Measurements from ENCODE around the gene POMP.

DNA sequence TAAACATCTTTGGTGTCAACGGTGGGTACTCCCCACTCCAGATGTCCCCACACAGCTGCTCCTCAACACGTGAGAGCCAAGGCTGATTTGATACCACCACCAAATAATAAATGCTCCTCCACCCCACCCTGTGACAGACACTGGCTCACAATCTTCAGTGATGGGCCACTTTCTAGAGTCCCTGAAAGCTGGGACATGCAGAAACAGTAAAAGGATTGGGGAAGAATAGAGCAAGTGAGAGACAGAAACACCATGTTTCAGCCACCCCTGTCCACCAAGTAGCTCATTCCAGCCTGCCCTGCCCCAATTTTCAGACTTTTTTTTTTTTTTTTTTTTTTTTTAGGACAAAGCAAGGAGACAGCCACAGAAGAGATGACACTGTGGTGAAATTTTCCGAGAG lies 58.2 kb downstream of the POMP start:
- TF ChIP-seq POLR2A (IDR thresholded peaks at IDR 0.05; ENCODE audit: low read depth, low read length) (no peak), CEBPB (IDR thresholded peaks at IDR 0.05; ENCODE audit: low read depth, low read length) (no peak), MAZ (IDR thresholded peaks at IDR 0.05; ENCODE audit: borderline replicate concordance, low read depth, low read length) (no peak)
- TF ChIP-seq, protein P1, sequence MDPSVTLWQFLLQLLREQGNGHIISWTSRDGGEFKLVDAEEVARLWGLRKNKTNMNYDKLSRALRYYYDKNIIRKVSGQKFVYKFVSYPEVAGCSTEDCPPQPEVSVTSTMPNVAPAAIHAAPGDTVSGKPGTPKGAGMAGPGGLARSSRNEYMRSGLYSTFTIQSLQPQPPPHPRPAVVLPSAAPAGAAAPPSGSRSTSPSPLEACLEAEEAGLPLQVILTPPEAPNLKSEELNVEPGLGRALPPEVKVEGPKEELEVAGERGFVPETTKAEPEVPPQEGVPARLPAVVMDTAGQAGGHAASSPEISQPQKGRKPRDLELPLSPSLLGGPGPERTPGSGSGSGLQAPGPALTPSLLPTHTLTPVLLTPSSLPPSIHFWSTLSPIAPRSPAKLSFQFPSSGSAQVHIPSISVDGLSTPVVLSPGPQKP (IDR thresholded peaks at IDR 0.05; ENCODE audit: borderline replicate concordance, low read depth, low read length): no peak
- TF ChIP-seq, protein P2, sequence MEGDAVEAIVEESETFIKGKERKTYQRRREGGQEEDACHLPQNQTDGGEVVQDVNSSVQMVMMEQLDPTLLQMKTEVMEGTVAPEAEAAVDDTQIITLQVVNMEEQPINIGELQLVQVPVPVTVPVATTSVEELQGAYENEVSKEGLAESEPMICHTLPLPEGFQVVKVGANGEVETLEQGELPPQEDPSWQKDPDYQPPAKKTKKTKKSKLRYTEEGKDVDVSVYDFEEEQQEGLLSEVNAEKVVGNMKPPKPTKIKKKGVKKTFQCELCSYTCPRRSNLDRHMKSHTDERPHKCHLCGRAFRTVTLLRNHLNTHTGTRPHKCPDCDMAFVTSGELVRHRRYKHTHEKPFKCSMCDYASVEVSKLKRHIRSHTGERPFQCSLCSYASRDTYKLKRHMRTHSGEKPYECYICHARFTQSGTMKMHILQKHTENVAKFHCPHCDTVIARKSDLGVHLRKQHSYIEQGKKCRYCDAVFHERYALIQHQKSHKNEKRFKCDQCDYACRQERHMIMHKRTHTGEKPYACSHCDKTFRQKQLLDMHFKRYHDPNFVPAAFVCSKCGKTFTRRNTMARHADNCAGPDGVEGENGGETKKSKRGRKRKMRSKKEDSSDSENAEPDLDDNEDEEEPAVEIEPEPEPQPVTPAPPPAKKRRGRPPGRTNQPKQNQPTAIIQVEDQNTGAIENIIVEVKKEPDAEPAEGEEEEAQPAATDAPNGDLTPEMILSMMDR (conservative IDR thresholded peaks at IDR 0.05; ENCODE audit: low read depth, low read length): no peak

Measured in IMR-90 (cell line).